Activated CD4-positive, alpha-beta memory T cell treated with anti-CD3 and anti-CD28 coated beads, Interleukin-2, amount 10 ng/mL, durations not matched to agents 7 days and 5 days (primary cell): ENCODE data around the gene ACTN2. TPM values are rescaled to one million over a fixed set of nuclear protein-coding genes. Genes with fewer than 3 reads are reported as not detected.

Experiments
- CTCF ChIA-PET: fragments of 350-600 bp; sonication (Branson Sonifier 250); formaldehyde crosslinking; loops from one replicate; lab custom pipeline; 2021; ENCODE audit warnings: antibody characterized with exemption, inconsistent platforms; lab: Charles Lee
- POLR2A ChIA-PET: fragments of 350-600 bp; sonication (Branson Sonifier 250); formaldehyde crosslinking; loops from one replicate; lab custom pipeline; 2021; ENCODE audit warnings: antibody characterized with exemption; lab: Charles Lee
- DNase-seq: peaks from one replicate; pipeline ENCODE4 v3.0.0-alpha.2; 2020
- H3K27ac Mint-ChIP-seq: one replicate; pipeline ENCODE4 v1.8.0; 2021; ENCODE audit warnings: mild to moderate bottlenecking, mixed read lengths
- H3K27me3 Mint-ChIP-seq: one replicate; pipeline ENCODE4 v1.8.0; 2021; ENCODE audit warnings: mixed read lengths
- H3K36me3 Mint-ChIP-seq: one replicate; pipeline ENCODE4 v1.8.0; 2021; ENCODE audit warnings: low read depth, mixed read lengths
- H3K4me1 Mint-ChIP-seq: one replicate; pipeline ENCODE4 v1.8.0; 2021; ENCODE audit warnings: mixed read lengths
- H3K4me3 Mint-ChIP-seq: one replicate; pipeline ENCODE4 v1.8.0; 2021; ENCODE audit warnings: mild to moderate bottlenecking, mixed read lengths
- H3K9me3 Mint-ChIP-seq: one replicate; pipeline ENCODE4 v1.8.0; 2021; ENCODE audit warnings: mixed read lengths
- total RNA-seq, 2 experiments: library from RNA; stranded (reverse); gene quantifications; one replicate each; pipeline ENCODE4 v1.2.3, GENCODE V29; 2021

Gene ACTN2
- total RNA-seq, 2 experiments from 2014 or later, result not detected

DNA sequence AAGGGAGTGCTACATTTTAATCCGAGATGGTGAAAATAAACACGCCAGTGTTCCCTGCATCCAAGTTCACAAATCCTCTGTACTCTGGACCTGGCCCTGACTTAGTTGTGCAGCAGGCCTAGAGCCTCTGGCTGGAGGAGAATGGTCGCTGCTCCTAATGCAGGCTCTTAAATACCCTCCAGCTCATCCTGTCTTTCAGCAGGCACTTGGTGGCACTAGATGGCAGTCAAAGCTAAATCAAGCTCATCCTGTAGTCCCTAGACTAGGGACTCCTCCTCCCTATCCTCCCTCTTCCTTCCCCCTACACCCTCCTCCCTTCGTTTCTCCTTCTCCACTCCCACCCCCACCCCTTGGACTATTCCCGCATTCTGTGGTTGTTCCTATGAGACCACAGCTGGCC lies 67.2 kb downstream of the ACTN2 start:
- no peaks in the 10 kb centered on the region for H3K9me3 Mint-ChIP-seq
- no peak for DNase-seq
- peaks cover 12% of the 10 kb centered on the region for H3K27me3 Mint-ChIP-seq
- no peak overlapping the region for H3K27ac Mint-ChIP-seq
- POLR2A ChIA-PET, result no interaction called here
- no peaks in the 10 kb centered on the region for H3K36me3 Mint-ChIP-seq
- H3K4me1 Mint-ChIP-seq, result no peaks in the 10 kb centered on the region
- CTCF ChIA-PET, result interaction anchor here (0.6 to 1.9 kb wide), 3 partner anchors 88 to 633 kb away, joined by 3 to 7 read pairs (median 4); no protein-coding TSS in a partner anchor
- no peak overlapping the region for H3K4me3 Mint-ChIP-seq

DNA sequence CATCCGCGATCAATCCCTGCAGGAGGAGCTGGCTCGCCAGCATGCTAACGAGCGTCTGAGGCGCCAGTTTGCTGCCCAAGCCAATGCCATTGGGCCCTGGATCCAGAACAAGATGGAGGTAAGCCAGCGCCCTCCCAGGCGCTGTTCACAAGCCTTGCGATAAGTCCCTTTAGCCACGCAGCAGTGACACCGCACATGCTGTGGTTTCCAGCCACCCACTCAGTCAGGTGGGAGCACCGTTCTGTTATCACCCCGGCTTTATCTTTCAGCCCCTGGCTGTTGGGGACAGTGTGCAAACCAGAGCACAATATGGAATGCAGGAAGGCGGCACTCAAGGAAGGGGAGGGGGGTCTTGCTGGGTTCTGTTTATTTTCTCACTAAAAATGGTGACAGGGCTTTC lies 67.7 kb downstream of the ACTN2 start:
- Mint-ChIP-seq H3K36me3 (no peaks in the 10 kb centered on the region), H3K27ac (no peak overlapping the region), H3K27me3 (peaks cover 12% of the 10 kb centered on the region), H3K9me3 (no peaks in the 10 kb centered on the region), H3K4me1 (no peaks in the 10 kb centered on the region), H3K4me3 (no peak overlapping the region)
- ChIA-PET POLR2A (no interaction called here), CTCF (interaction anchor here (1.1 to 1.9 kb wide), 2 partner anchors 87 to 633 kb away, joined by 3 to 7 read pairs; no protein-coding TSS in a partner anchor)
- DNase-seq, result no peak

DNA sequence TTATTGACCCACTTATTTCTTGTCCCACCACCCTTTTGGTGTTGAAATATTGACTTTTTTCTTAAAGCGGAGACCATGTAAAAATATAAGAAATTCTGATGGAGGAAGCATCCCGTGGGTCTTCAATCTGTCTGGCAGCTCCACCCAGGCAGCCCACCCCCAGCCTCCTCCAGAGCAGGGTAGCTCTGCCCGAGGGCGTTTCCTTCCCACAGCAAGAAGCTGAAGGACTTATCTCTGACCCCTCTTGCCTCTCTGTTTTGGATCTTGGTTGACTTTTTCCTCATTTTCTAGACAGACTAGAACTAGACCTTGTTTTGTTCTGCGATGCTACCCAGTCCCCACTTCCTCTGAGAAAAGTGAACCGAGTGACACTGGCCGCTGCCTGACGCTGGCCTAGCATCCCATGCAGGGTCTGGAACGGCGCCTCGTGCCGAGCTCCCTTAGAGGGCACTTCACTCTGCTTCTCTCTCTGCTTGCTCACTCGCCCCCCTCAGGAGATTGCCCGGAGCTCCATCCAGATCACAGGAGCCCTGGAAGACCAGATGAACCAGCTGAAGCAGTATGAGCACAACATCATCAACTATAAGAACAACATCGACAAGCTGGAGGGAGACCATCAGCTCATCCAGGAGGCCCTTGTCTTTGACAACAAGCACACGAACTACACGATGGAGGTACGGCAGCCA lies 68.4 kb downstream of the ACTN2 start:
- ChIA-PET POLR2A (no interaction called here), CTCF (interaction anchor here (0.7 to 1.9 kb wide), 3 partner anchors 9 to 632 kb away, joined by 3 to 7 read pairs (median 3); no protein-coding TSS in a partner anchor)
- Mint-ChIP-seq H3K4me3 (no peak overlapping the region), H3K27ac (no peak overlapping the region), H3K9me3 (no peaks in the 10 kb centered on the region), H3K4me1 (no peaks in the 10 kb centered on the region), H3K27me3 (peaks cover 11% of the 10 kb centered on the region), H3K36me3 (no peaks in the 10 kb centered on the region)
- DNase-seq, result no peak

DNA sequence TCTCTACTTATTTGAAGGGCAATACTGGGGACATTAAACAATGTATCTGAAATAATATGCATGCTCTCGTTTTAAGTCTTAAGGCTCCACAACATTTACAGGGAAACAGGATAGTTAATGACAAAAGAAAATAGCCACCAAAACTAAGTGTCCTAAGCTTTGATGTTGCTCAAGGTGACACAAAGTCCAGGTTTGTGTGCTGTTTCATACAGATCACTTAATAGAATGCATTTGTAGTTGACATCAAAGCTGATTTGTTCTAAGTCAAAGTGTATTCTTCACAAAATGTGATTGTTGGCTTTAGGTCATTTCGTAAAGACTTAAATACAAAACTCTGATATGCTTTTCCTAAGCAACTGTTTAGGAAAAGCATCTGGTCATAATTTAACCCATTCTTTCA lies 71.3 kb downstream of the ACTN2 start:
- no peaks in the 10 kb centered on the region for H3K27me3 Mint-ChIP-seq
- no peaks in the 10 kb centered on the region for H3K9me3 Mint-ChIP-seq
- H3K4me1 Mint-ChIP-seq, result no peaks in the 10 kb centered on the region
- H3K4me3 Mint-ChIP-seq, result no peak overlapping the region
- no peak overlapping the region for H3K27ac Mint-ChIP-seq
- ChIA-PET POLR2A (interaction anchor here (1.5 kb wide), 1 partner anchor 37 kb away, joined by 3 read pairs; the partner anchor contains the start of gene MTR), CTCF (interaction anchor here (0.9 to 2.8 kb wide), 3 partner anchors 112 to 592 kb away, joined by 3 to 18 read pairs (median 3); no protein-coding TSS in a partner anchor)
- H3K36me3 Mint-ChIP-seq, result no peaks in the 10 kb centered on the region
- no peak for DNase-seq

DNA sequence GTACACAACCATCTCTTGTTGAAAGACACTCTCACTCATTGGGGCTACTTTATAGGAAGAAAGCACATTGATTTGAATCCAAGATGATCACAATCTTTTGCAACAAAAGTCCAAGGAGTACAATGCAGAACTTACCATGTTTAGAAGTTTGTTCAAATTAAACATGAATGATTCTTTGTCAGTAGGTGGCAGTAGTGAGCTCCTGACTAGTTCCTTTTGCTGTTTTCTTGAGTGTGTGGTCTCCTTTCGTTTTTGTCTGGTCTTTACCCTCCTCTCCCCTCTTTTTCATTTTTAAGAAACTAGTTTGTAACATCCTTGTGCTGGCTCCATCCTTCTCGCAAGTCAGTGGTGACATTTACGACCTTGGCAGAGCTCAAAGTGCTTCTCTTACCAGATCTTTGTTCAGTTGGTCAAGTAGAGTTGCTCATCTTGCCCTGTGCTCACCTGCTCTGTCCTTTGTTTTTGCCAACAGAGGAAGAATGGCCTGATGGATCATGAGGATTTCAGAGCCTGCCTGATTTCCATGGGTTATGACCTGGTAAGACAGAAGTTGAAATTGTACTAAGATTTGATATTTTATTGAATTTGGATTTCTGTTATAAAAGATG lies 73.1 kb downstream of the ACTN2 start:
- Mint-ChIP-seq H3K27ac (no peak overlapping the region), H3K27me3 (peaks cover 3% of the 10 kb centered on the region), H3K4me3 (no peak overlapping the region), H3K4me1 (no peaks in the 10 kb centered on the region), H3K36me3 (no peaks in the 10 kb centered on the region), H3K9me3 (no peaks in the 10 kb centered on the region)
- CTCF ChIA-PET, result interaction anchor here (0.6 to 2.8 kb wide), 27 partner anchors 8 to 803 kb away, joined by 3 to 18 read pairs (median 4); partner anchors contain the start of gene MTR
- DNase-seq, result no peak
- POLR2A ChIA-PET, result no interaction called here

DNA sequence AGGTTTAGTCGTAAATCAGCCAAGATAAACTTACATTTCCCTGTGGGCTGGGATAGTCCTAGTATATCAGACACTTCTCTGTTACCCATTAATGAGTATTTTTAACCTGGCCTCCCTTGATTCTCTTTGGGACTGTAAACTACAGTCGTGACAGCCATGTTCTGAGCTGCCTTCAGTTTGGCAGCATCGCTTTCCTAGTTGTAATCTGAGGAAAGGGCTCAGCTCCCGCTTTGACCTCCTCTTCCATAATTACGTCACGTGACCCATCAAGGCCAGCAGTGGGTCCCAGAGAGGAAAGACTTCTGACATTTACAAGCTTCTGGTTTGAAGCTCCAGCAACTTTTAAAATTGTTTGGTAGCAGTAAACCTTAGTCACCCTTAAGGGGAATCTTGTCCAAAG lies 74.2 kb downstream of the ACTN2 start:
- ChIA-PET POLR2A (no interaction called here), CTCF (interaction anchor here (0.6 to 2.4 kb wide), 8 partner anchors 9 to 802 kb away, joined by 3 to 17 read pairs (median 6); partner anchors contain the start of gene MTR)
- Mint-ChIP-seq H3K9me3 (no peaks in the 10 kb centered on the region), H3K4me3 (no peak overlapping the region), H3K27ac (no peak overlapping the region), H3K4me1 (no peaks in the 10 kb centered on the region), H3K36me3 (no peaks in the 10 kb centered on the region), H3K27me3 (peaks cover 7% of the 10 kb centered on the region)
- DNase-seq, result no peak

DNA sequence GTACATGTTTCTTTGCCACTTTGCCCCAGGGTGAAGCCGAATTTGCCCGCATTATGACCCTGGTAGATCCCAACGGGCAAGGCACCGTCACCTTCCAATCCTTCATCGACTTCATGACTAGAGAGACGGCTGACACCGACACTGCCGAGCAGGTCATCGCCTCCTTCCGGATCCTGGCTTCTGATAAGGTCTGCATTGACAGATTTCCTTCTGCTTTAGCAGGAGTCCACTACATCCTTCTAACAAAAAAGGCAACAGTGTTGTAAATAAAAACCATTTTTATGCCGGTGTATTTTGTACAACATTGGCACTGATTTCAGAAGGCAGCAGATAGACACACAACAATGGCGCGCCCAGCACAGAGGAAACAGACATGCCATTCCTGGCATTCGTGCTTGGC lies 74.7 kb downstream of the ACTN2 start:
- Mint-ChIP-seq H3K27me3 (peaks cover 11% of the 10 kb centered on the region), H3K9me3 (no peaks in the 10 kb centered on the region), H3K27ac (no peak overlapping the region), H3K36me3 (no peaks in the 10 kb centered on the region), H3K4me1 (no peaks in the 10 kb centered on the region), H3K4me3 (no peak overlapping the region)
- DNase-seq, result no peak
- ChIA-PET POLR2A (no interaction called here), CTCF (interaction anchor here (0.6 to 2.2 kb wide), 3 partner anchors 34 to 626 kb away, joined by 3 to 17 read pairs (median 4); partner anchors contain the start of gene MTR)

DNA sequence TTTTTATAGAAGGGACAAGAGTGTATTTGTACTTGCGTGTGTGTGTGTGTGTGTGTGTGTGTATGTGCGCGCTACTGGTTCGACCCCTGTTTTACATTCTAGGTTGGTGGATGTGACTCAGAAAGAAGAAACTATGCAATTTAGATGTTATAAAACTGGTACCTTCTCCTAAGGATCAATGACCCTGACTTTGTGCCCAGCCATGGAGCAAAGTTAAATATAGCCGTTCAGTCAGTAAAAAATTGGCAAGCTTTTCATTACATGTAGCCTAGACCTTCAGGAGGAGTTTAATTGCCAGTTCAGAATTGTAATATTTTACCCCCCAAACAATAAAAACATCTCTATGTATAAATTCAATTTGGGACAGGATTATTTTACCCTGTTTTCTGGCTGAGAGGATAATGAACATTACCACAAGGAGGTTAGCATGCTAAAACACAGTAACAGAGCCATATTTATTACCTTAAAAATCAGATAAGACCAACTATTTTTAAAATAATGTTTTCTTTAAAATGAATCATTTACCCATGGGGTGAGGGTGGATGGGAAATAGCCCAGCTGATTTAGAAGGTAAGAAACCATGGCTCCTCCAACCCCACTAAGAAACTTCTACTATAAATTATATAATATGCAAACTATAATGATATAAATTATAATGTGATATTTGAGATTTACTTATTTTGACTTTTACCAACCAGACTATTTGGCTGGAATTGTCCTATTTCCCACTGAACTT lies 75.3 kb downstream of the ACTN2 start:
- CTCF ChIA-PET, result no interaction called here
- Mint-ChIP-seq H3K4me3 (no peak overlapping the region), H3K36me3 (no peaks in the 10 kb centered on the region), H3K9me3 (no peaks in the 10 kb centered on the region), H3K4me1 (no peaks in the 10 kb centered on the region), H3K27ac (no peak overlapping the region), H3K27me3 (peaks cover 13% of the 10 kb centered on the region)
- POLR2A ChIA-PET, result no interaction called here
- DNase-seq, result no peak

DNA sequence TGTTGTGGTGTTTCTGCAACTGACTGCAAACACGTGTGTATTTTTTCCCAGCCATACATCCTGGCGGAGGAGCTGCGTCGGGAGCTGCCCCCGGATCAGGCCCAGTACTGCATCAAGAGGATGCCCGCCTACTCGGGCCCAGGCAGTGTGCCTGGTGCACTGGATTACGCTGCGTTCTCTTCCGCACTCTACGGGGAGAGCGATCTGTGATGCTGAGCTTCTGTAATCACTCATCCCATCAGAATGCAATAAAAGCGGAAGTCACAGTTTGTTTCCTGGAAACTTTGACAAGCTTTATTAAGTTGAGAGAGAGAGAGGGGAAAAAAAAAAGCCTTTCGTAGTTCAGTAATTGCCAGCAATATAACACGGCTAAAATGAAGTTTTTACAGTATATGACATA lies 76.1 kb downstream of the ACTN2 start:
- no peaks in the 10 kb centered on the region for H3K9me3 Mint-ChIP-seq
- ChIA-PET CTCF (no interaction called here), POLR2A (no interaction called here)
- H3K27ac Mint-ChIP-seq, result no peak overlapping the region
- H3K4me1 Mint-ChIP-seq, result no peaks in the 10 kb centered on the region
- H3K36me3 Mint-ChIP-seq, result no peaks in the 10 kb centered on the region
- no peak overlapping the region for H3K4me3 Mint-ChIP-seq
- peaks cover 14% of the 10 kb centered on the region for H3K27me3 Mint-ChIP-seq
- no peak for DNase-seq

DNA sequence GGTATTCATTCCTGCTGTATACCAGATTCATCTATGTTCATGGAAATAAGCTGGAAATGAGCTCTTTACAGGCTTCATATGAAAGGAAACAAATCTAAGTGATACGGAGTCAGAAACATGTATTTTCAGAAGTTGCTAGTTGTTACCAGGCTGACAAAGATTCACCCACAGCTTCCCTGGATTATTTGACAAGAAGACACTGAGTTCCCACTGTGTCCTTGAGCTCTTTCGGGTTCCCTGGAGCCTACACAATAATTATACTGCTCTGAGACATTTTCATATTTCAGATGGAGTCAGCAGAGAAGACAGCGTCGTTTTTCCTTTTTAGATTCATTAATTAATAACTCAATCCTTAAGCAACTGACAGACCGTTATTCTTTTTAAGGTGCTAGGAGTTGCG lies 79.5 kb downstream of the ACTN2 start:
- Mint-ChIP-seq H3K4me1 (no peaks in the 10 kb centered on the region), H3K9me3 (no peaks in the 10 kb centered on the region), H3K4me3 (no peak overlapping the region), H3K36me3 (no peaks in the 10 kb centered on the region), H3K27me3 (peaks cover 30% of the 10 kb centered on the region), H3K27ac (no peak overlapping the region)
- ChIA-PET CTCF (no interaction called here), POLR2A (no interaction called here)
- DNase-seq, result no peak

DNA sequence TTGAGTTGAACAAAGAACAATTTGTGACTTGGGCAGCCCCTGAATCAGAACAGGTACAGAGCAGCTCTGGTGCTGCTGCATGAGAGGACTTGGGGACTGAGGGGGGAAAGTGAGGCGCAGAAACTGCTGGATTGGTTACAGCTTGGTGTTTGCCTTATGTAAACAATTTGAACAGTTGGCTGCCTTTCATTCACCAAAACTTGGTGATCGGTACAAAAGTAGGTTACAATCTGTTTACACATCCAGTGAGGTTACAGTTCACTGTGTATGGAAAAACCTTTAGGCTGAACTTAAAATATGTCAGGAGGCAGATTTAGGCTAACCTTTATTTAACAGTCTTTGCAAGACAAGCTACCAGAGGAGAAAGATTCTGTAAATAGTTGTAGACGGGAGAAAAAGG lies 80.2 kb downstream of the ACTN2 start:
- CTCF ChIA-PET, result no interaction called here
- no peak overlapping the region for H3K4me3 Mint-ChIP-seq
- no peaks in the 10 kb centered on the region for H3K4me1 Mint-ChIP-seq
- H3K27me3 Mint-ChIP-seq, result peaks cover 30% of the 10 kb centered on the region
- POLR2A ChIA-PET, result no interaction called here
- no peaks in the 10 kb centered on the region for H3K9me3 Mint-ChIP-seq
- no peak for DNase-seq
- H3K27ac Mint-ChIP-seq, result no peak overlapping the region
- no peaks in the 10 kb centered on the region for H3K36me3 Mint-ChIP-seq

DNA sequence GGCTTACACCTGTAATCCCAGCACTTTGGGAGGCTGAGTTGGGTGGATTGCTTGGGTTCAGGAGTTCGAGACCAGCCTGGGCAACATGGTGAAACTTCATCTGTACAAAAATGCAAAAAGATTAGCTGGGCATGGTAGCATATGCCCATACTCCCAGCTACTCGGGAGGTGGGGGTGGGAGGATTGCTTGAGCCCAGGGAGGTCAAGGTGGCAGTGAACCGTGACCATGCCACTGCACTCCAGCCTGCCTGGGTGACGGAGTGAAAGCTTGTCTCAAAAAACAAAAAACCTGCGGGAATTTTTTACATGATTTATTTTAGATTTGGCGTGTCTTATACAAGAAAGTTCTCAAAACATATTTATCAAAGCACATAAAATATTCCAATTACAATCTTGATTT lies 81.0 kb downstream of the ACTN2 start:
- no peak overlapping the region for H3K27ac Mint-ChIP-seq
- CTCF ChIA-PET, result interaction anchor here (0.7 to 2.4 kb wide), 2 partner anchors 8 to 103 kb away, joined by 3 to 11 read pairs; no protein-coding TSS in a partner anchor
- no peak overlapping the region for H3K4me3 Mint-ChIP-seq
- no peaks in the 10 kb centered on the region for H3K4me1 Mint-ChIP-seq
- no peaks in the 10 kb centered on the region for H3K36me3 Mint-ChIP-seq
- DNase-seq, result no peak
- POLR2A ChIA-PET, result no interaction called here
- H3K27me3 Mint-ChIP-seq, result peaks cover 32% of the 10 kb centered on the region
- H3K9me3 Mint-ChIP-seq, result no peaks in the 10 kb centered on the region

DNA sequence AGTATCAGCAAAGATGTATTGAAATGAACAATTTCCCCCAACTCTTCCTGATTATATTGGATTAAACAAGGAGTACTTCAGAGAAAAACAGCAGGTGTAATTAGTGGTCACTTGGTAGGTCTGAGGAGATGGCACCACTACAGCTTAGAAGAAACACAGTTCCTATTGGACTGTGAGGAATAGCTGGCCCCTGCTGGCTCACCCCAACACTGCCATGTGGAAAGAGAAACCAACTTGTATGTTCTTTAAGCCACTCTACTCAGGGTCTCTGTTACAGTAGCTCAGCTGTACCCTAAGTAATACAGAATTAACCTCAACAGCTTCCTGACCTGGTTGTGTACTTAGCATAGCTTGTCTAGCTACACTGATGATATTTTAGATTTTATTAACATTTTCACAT lies 82.3 kb downstream of the ACTN2 start:
- peaks cover 29% of the 10 kb centered on the region for H3K27me3 Mint-ChIP-seq
- H3K9me3 Mint-ChIP-seq, result no peaks in the 10 kb centered on the region
- H3K4me1 Mint-ChIP-seq, result no peaks in the 10 kb centered on the region
- no peaks in the 10 kb centered on the region for H3K36me3 Mint-ChIP-seq
- no peak overlapping the region for H3K4me3 Mint-ChIP-seq
- CTCF ChIA-PET, result interaction anchor here (0.7 to 2.4 kb wide), 2 partner anchors 9 to 163 kb away, joined by 4 to 11 read pairs; no protein-coding TSS in a partner anchor
- H3K27ac Mint-ChIP-seq, result no peak overlapping the region
- POLR2A ChIA-PET, result interaction anchor here (0.6 kb wide), 1 partner anchor 392 kb away, joined by 3 read pairs; no protein-coding TSS in a partner anchor
- no peak for DNase-seq
